ENCODE measurements around the gene LHX1.

DNA sequence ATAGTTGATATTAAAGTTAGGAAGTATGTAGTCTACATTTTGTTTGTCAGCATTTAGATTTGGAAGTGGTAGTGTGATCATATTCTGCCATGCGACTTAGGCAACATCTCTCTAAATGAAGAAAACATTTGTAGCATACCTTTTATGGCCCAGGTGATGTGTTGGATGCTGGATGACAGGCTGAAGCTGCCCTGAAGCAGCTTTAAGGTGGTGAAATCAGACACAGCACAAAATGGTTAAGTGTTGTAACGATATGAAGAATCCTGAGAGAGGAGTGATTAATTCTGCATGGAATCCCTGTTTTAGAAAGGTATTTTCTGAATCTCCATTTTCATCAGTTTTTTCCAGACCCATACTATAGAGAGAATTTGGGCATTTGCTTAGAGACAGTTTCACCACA lies 39.8 kb downstream of the LHX1 start:
- TF ChIP-seq, protein P1, sequence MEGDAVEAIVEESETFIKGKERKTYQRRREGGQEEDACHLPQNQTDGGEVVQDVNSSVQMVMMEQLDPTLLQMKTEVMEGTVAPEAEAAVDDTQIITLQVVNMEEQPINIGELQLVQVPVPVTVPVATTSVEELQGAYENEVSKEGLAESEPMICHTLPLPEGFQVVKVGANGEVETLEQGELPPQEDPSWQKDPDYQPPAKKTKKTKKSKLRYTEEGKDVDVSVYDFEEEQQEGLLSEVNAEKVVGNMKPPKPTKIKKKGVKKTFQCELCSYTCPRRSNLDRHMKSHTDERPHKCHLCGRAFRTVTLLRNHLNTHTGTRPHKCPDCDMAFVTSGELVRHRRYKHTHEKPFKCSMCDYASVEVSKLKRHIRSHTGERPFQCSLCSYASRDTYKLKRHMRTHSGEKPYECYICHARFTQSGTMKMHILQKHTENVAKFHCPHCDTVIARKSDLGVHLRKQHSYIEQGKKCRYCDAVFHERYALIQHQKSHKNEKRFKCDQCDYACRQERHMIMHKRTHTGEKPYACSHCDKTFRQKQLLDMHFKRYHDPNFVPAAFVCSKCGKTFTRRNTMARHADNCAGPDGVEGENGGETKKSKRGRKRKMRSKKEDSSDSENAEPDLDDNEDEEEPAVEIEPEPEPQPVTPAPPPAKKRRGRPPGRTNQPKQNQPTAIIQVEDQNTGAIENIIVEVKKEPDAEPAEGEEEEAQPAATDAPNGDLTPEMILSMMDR (IDR thresholded peaks at IDR 0.05) = no peak
- TF ChIP-seq POLR2A (IDR thresholded peaks at IDR 0.05) = no peak
